Brain microvascular endothelial cell (primary cell): Measurements from ENCODE around the gene MEF2C.

ENCODE experiments used
- DNase-seq: peaks from one replicate; pipeline ENCODE4 v3.0.0-alpha.2; 2020
- H3K27ac ChIP-seq: fragments of 250-450 bp; sonication (Bioruptor Pico); 2 replicates; pipeline ENCODE4 v1.5.1; 2020; ENCODE audit warnings: mild to moderate bottlenecking, moderate library complexity
- H3K27me3 ChIP-seq: fragments of 250-450 bp; sonication (Bioruptor Pico); replicated peaks from 2 replicates; pipeline ENCODE4 v1.5.1; 2020; ENCODE audit warnings: mild to moderate bottlenecking
- H3K36me3 ChIP-seq: fragments of 250-450 bp; sonication (Bioruptor Pico); replicated peaks from 2 replicates; pipeline ENCODE4 v1.5.1; 2020; ENCODE audit warnings: mild to moderate bottlenecking
- H3K4me3 ChIP-seq: 2 replicates; pipeline ENCODE4 v1.5.1; 2011; ENCODE audit warnings: low read depth, mild to moderate bottlenecking, control low read depth, low read length, moderate library complexity
- in situ Hi-C: cut with HindIII; loops from 2 replicates; pipeline ENCODE4 v1.10.0; 2017; ENCODE audit warnings: low sequenced_read_pairs, low pct_ligation_motif_present
- TF ChIP-seq, protein P1 (sequence below): IDR thresholded peaks from 2 replicates; pipeline ENCODE4 v1.5.1; 2011; ENCODE audit warnings: low read depth, mild to moderate bottlenecking, moderate library complexity, low read length, control low read depth, inconsistent platforms; ENCODE audit errors: missing control alignments

The MEF2C gene

DNA sequence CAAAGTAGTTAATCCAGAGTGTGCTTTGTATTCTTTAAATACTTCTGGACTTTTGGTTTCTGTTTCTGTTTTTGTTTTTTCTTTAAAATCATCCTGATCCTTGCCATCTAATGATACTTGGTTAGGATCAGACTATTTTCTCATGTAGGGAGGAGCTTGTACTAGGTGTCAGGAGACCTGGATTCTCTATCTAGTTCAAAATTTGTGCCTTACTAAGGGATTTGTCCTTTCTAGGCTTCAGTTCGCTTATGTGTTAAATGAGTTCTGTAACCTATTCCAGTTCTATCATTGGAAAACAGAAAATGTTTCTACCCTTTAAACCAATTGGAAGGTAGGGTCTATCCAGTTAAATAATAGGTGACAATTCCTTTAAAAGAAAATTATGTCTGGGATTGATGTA is 3.3 kb upstream of the MEF2C start:
- no peaks in the 10 kb centered on the region for H3K27me3 ChIP-seq
- no peak overlapping the region for H3K4me3 ChIP-seq
- no peaks in the 10 kb centered on the region for H3K36me3 ChIP-seq
- TF ChIP-seq, protein P1, sequence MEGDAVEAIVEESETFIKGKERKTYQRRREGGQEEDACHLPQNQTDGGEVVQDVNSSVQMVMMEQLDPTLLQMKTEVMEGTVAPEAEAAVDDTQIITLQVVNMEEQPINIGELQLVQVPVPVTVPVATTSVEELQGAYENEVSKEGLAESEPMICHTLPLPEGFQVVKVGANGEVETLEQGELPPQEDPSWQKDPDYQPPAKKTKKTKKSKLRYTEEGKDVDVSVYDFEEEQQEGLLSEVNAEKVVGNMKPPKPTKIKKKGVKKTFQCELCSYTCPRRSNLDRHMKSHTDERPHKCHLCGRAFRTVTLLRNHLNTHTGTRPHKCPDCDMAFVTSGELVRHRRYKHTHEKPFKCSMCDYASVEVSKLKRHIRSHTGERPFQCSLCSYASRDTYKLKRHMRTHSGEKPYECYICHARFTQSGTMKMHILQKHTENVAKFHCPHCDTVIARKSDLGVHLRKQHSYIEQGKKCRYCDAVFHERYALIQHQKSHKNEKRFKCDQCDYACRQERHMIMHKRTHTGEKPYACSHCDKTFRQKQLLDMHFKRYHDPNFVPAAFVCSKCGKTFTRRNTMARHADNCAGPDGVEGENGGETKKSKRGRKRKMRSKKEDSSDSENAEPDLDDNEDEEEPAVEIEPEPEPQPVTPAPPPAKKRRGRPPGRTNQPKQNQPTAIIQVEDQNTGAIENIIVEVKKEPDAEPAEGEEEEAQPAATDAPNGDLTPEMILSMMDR: no peak
- in situ Hi-C loops: no loop called here
- peak overlapping the region; percentile 28 for H3K27ac ChIP-seq
- no peak for DNase-seq

DNA sequence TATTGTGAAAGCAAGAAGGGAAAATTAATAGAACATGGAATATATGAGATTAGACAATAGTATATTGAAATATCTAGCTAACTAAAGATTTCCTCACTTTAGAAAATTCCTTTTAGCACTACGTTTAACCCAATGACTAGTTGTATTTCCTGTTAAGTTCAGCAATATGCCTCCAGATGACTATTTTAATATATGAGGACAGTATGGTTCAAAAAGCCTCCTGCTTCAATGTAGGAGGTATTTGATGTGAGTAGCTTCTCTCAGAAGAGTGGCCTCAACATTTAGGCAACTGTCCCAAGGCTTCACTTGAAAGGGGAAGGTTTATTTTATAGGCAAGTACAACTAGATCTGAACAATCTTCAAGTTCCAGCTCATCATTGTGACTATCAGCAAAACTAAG is 2.0 kb upstream of the MEF2C start:
- in situ Hi-C loops: no loop called here
- Histone ChIP-seq H3K27ac (peak overlapping the region; percentile 10), H3K36me3 (no peaks in the 10 kb centered on the region), H3K4me3 (no peak overlapping the region), H3K27me3 (no peaks in the 10 kb centered on the region)
- TF ChIP-seq, protein P1: no peak
- DNase-seq: no peak

DNA sequence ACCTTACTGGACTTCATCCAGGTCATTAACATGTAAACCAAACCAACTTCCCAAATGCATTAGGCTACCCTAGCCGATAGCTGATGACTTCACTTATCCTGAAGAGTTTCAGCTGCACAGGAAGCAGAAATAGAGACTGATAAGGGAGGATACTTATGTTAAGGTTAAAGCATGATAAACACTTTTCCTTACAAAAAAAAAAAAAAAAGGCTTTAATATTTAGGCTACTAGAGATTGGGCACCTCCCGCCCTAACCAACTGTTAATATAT is 1.6 kb upstream of the MEF2C start:
- Histone ChIP-seq H3K27ac (peak overlapping the region; percentile 89), H3K4me3 (peak overlapping the region; percentile 72), H3K27me3 (no peaks in the 10 kb centered on the region), H3K36me3 (no peaks in the 10 kb centered on the region)
- DNase-seq: no peak
- TF ChIP-seq, protein P1: no peak
- in situ Hi-C loops: no loop called here

DNA sequence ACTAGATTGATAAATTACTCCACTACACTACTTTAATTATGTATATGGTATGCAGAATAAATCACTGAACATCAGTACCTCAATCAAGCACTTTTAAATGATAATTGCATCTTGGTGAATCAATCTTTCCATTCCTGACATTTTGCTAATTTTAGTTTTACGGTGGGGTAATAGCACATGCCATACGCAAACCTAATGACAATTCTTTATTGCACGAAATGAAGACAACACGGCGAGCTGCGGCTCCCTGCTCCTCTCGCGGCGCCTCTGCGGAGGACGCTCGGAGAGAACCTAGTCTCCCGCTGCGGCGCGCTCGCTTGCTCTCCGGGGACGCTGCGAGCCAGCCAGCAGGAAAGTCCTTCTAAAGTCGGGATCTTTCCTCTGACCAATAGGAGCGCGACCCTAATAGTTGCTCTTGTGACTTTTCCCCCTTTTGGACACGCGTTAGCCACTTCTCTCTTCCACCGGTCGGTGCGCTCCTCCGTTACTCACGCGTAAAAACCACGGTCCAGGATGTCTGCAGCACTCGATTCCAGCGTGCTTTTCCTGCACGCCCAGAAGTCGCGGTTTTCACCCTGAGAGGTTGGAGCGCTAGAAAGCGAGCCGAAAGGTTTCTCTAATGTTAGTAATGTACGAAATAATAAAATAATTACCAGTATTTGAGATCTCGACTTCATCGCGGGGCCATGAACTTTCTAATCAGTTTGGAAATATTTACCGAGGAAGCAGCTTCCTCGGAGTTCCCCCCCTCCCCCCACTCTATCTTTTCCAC is 1.0 kb upstream of the MEF2C start:
- TF ChIP-seq, protein P1: peak; percentile 19
- Histone ChIP-seq H3K27me3 (no peaks in the 10 kb centered on the region), H3K4me3 (peak overlapping the region; percentile 72), H3K27ac (peak overlapping the region; percentile 89), H3K36me3 (no peaks in the 10 kb centered on the region)
- DNase-seq: peak; percentile 60
- in situ Hi-C loops: no loop called here

DNA sequence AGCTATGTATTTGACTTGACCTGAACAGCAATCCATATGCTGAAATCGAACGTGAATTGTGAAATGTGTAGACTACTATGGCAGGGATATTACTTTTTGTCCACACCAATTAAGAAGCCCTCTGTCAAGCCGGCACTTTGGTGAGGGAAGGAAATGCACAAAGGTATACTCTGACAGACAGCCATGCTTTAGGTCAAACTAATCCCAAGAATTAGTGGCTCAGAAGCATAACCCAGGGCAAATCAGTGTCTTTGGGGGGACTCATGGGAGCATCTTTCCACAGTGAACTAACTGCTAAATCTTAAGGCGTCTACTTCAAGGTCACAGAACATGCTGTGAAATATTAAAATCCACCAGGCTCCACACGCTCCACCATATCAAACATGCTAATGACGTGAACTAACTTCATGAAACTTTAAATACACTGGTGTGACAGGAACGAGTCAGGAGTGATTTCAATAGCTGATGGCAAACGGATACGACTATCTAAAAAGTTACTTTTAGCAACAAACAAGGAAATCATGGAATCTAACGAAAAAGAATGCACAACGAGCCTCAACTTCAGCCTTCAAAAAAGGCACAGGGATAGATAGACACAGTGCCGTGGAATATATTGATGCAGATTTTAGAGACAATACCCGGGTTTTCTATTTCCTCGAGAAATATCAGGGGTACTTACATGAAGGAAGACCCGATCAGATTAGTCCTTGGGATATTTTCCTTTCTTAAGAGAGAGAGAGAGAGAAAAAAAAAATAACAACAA is 527 bp downstream of the MEF2C start:
- TF ChIP-seq, protein P1: no peak
- in situ Hi-C loops: no loop called here
- H3K36me3 ChIP-seq: no peaks in the 10 kb centered on the region
- peak; percentile 22 for DNase-seq
- H3K27me3 ChIP-seq: no peaks in the 10 kb centered on the region
- H3K4me3 ChIP-seq: peak overlapping the region; percentile 72
- peak overlapping the region; percentile 89 for H3K27ac ChIP-seq
